ENCODE data around the gene IGLL5.
"Not testable (repeated sequence)": the region's sequence is repeated elsewhere in the genome, so short reads cannot be mapped to it uniquely, and the experiment has no call there.

The IGLL5 gene

GRCh38 chr22:22900527-22901205 is 13.1 kb downstream of the IGLL5 start:
- not testable (repeated sequence) for DNase-seq (ENCODE audit: low spot score)

- no peak for DNase-seq (ENCODE audit: low spot score)
Measured at GRCh38 chr22:22901578-22902218, 14.1 kb downstream of the IGLL5 start.

GRCh38 chr22:22902247-22903001 is 14.8 kb downstream of the IGLL5 start:
- no peak for DNase-seq (ENCODE audit: low spot score)

- no peak for DNase-seq (ENCODE audit: low spot score)
Measured at GRCh38 chr22:22903355-22903777, 15.8 kb downstream of the IGLL5 start.

- DNase-seq (ENCODE audit: low spot score) = not testable (repeated sequence)
Measured at GRCh38 chr22:22903781-22904192, 16.2 kb downstream of the IGLL5 start.

GRCh38 chr22:22904736-22905135 is 17.1 kb downstream of the IGLL5 start:
- not testable (repeated sequence) for DNase-seq (ENCODE audit: low spot score)

GRCh38 chr22:22906391-22906790 is 18.8 kb downstream of the IGLL5 start:
- not testable (repeated sequence) for DNase-seq (ENCODE audit: low spot score)

- DNase-seq (ENCODE audit: low spot score) = no peak
Measured at GRCh38 chr22:22906907-22907550, 19.4 kb downstream of the IGLL5 start.

GRCh38 chr22:22907551-22908494 is 20.2 kb downstream of the IGLL5 start:
- DNase-seq (ENCODE audit: low spot score) = no peak

GRCh38 chr22:22908495-22908861 is 20.9 kb downstream of the IGLL5 start:
- DNase-seq (ENCODE audit: low spot score) = no peak

- DNase-seq (ENCODE audit: low spot score) = no peak
Measured at GRCh38 chr22:22908941-22909604, 21.5 kb downstream of the IGLL5 start.

- no peak for DNase-seq (ENCODE audit: low spot score)
Measured at GRCh38 chr22:22909605-22910271, 22.1 kb downstream of the IGLL5 start.

- no peak for DNase-seq (ENCODE audit: low spot score)
Measured at GRCh38 chr22:22910272-22911240, 22.9 kb downstream of the IGLL5 start.

- no peak for DNase-seq (ENCODE audit: low spot score)
Measured at GRCh38 chr22:22911327-22912134, 23.9 kb downstream of the IGLL5 start.

GRCh38 chr22:22912135-22912987 is 24.7 kb downstream of the IGLL5 start:
- no peak for DNase-seq (ENCODE audit: low spot score)

GRCh38 chr22:22912988-22913253 is 25.3 kb downstream of the IGLL5 start:
- DNase-seq (ENCODE audit: low spot score) = no peak

GRCh38 chr22:22913989-22914388 is 26.4 kb downstream of the IGLL5 start:
- no peak for DNase-seq (ENCODE audit: low spot score)
